Measurements from ENCODE around the gene CXorf58. TPM values are rescaled to one million over a fixed set of nuclear protein-coding genes. Genes with fewer than 3 reads are reported as not detected.
A peak's percentile ranks its signal among the peaks of the same experiment; 100 is the strongest.

The CXorf58 gene
- total RNA-seq, 2 donors from 2014 or later, result not detected

DNA sequence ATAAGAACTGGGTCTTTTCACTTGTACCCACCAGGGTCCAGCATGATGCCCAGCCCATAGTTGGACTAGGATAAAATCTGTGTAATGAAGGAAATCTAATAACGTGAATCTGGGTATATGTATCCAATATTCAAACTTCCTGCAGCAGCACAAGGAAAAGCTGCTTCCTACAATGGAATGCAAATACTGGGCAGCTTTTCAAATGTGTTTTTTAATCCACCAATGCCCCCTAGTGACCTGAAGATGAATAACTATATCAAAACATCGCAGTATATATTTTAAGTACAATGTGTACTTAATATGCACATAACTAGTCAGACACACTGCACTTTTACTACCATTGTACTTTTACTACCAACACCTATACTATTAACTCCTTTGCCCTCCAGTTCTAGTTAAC lies 5.4 kb upstream of the CXorf58 start:
- no peak for ATAC-seq (ENCODE audit: insufficient number of reproducible peaks, low FRiP score, low read depth)
- no peaks in the 10 kb centered on the region for H3K27me3 ChIP-seq (replicated peaks; ENCODE audit: insufficient read depth)
- no peaks in the 10 kb centered on the region for H3K9me3 ChIP-seq
- no peak for DNase-seq (ENCODE audit: low spot score)
- peak overlapping the region; percentile 38 to 66 for H3K27ac ChIP-seq
- peaks cover 0 to 36% of the 10 kb centered on the region in 2 donors for H3K4me1 ChIP-seq (ENCODE audit: control insufficient read depth in 1 of 2, low read depth in 2 of 2)
- TF ChIP-seq CTCF (IDR thresholded peaks at IDR 0.05), result no peak
- H3K4me3 ChIP-seq, result peak overlapping the region; percentile 61
- H3K36me3 ChIP-seq, result no peaks in the 10 kb centered on the region

GRCh38 chrX:23904096-23904495 lies 3.7 kb upstream of the CXorf58 start:
- no peaks in the 10 kb centered on the region for H3K27me3 ChIP-seq (replicated peaks; ENCODE audit: insufficient read depth)
- DNase-seq (ENCODE audit: low spot score) (no peak), ATAC-seq (ENCODE audit: insufficient number of reproducible peaks, low FRiP score, low read depth) (no peak)
- TF ChIP-seq CTCF (IDR thresholded peaks at IDR 0.05), result no peak
- peaks cover 0 to 26% of the 10 kb centered on the region in 2 donors for H3K4me1 ChIP-seq (ENCODE audit: control insufficient read depth in 1 of 2, low read depth in 2 of 2)
- no peaks in the 10 kb centered on the region for H3K36me3 ChIP-seq
- H3K9me3 ChIP-seq, result no peaks in the 10 kb centered on the region
- no peak overlapping the region for H3K27ac ChIP-seq
- no peak overlapping the region for H3K4me3 ChIP-seq

GRCh38 chrX:23907111-23907497 lies 702 bp upstream of the CXorf58 start:
- TF ChIP-seq CTCF (IDR thresholded peaks at IDR 0.05), result no peak
- ATAC-seq (ENCODE audit: insufficient number of reproducible peaks, low FRiP score, low read depth) (no peak), DNase-seq (ENCODE audit: low spot score) (no peak)
- no peaks in the 10 kb centered on the region for H3K9me3 ChIP-seq
- H3K36me3 ChIP-seq, result no peaks in the 10 kb centered on the region
- peak overlapping the region; percentile 77 for H3K4me3 ChIP-seq
- peaks cover 0 to 7% of the 10 kb centered on the region in 2 donors for H3K4me1 ChIP-seq (ENCODE audit: control insufficient read depth in 1 of 2, low read depth in 2 of 2)
- H3K27ac ChIP-seq, result peak overlapping the region; percentile 72 to 84
- H3K27me3 ChIP-seq (replicated peaks; ENCODE audit: insufficient read depth), result no peaks in the 10 kb centered on the region

GRCh38 chrX:23908219-23909004 lies 606 bp downstream of the CXorf58 start:
- TF ChIP-seq CTCF (IDR thresholded peaks at IDR 0.05), result no peak
- H3K4me3 ChIP-seq, result peak overlapping the region; percentile 77
- DNase-seq (ENCODE audit: low spot score) (no peak), ATAC-seq (ENCODE audit: insufficient number of reproducible peaks, low FRiP score, low read depth) (no peak)
- H3K27me3 ChIP-seq (replicated peaks; ENCODE audit: insufficient read depth), result no peaks in the 10 kb centered on the region
- peak overlapping the region; percentile 84 to 86 for H3K27ac ChIP-seq
- H3K36me3 ChIP-seq, result no peaks in the 10 kb centered on the region
- H3K9me3 ChIP-seq, result no peaks in the 10 kb centered on the region
- peaks cover 0 to 7% of the 10 kb centered on the region in 2 donors for H3K4me1 ChIP-seq (ENCODE audit: control insufficient read depth in 1 of 2, low read depth in 2 of 2)

- peaks cover 0 to 5% of the 10 kb centered on the region in 2 donors for H3K4me1 ChIP-seq (ENCODE audit: control insufficient read depth in 1 of 2, low read depth in 2 of 2)
- H3K4me3 ChIP-seq, result no peak overlapping the region
- H3K27me3 ChIP-seq (replicated peaks; ENCODE audit: insufficient read depth), result no peaks in the 10 kb centered on the region
- no peaks in the 10 kb centered on the region for H3K9me3 ChIP-seq
- no peak overlapping the region for H3K27ac ChIP-seq
- DNase-seq (ENCODE audit: low spot score), result no peak
- H3K36me3 ChIP-seq, result no peaks in the 10 kb centered on the region
- ATAC-seq (ENCODE audit: insufficient number of reproducible peaks, low FRiP score, low read depth), result no peak
- TF ChIP-seq CTCF (IDR thresholded peaks at IDR 0.05), result no peak
Observed at GRCh38 chrX:23911126-23911835, 3.5 kb downstream of the CXorf58 start.
